Testis (tissue), 3 donors: ENCODE data around the gene CD177. TPM values are rescaled to one million over a fixed set of nuclear protein-coding genes. Genes with fewer than 3 reads are reported as not detected.
"Not testable (repeated sequence)": the region's sequence is repeated elsewhere in the genome, so short reads cannot be mapped to it uniquely, and the experiment has no call there.

ENCODE experiments used
- DNase-seq: peaks from one replicate; pipeline ENCODE4 v3.0.0-alpha.2; 2019
- H3K27ac ChIP-seq, 2 donors: fragments of 200-600 bp; sonication (generic); one replicate each; pipeline ENCODE4 v1.5.1; 2019
- H3K27me3 ChIP-seq: fragments of 200-600 bp; sonication (generic); one replicate; pipeline ENCODE4 v1.5.1; 2019
- H3K36me3 ChIP-seq: fragments of 200-600 bp; sonication (generic); one replicate; pipeline ENCODE4 v1.5.1; 2017; ENCODE audit warnings: low read depth; ENCODE audit errors: missing control alignments
- H3K4me1 ChIP-seq: fragments of 200-600 bp; sonication (generic); one replicate; pipeline ENCODE4 v1.5.1; 2019
- H3K4me3 ChIP-seq, 2 donors: fragments of 200-600 bp; sonication (generic); one replicate each; pipeline ENCODE4 v1.5.1; 2017 to 2019
- H3K9me3 ChIP-seq: fragments of 200-600 bp; sonication (generic); one replicate; pipeline ENCODE4 v1.5.1; 2017
- POLR2A ChIP-seq: fragments of 450-650 bp; IDR thresholded peaks from one replicate; pipeline ENCODE4 v1.6.1; 2017; ENCODE audit warnings: antibody characterized with exemption, mild to moderate bottlenecking, moderate library complexity
- WGBS, 2 donors: methylation state at CpG; one replicate each; pipeline ENCODE4 v1.1.5; 2018; 5-methylcytosine and 5-hydroxymethylcytosine counted together
- intact Hi-C: fragments of 100-400 bp; cut with DNase I; formaldehyde crosslinking; loops from one replicate; pipeline ENCODE4 v1.15.1; 2023; ENCODE audit warnings: low total_unique reads
- polyA plus RNA-seq: library from polyadenylated mRNA; stranded (reverse); fragments of 350-450 nt; fragmentation: Illumina TruSeq; extraction: RNeasy Lipid Tissue Mini Kit (QIAGEN cat#74804); gene quantifications from one replicate; pipeline ENCODE4 v1.2.3, GENCODE V29; 2014; ENCODE audit warnings: low read depth, low replicate concordance; ENCODE audit not compliant: insufficient read depth
- total RNA-seq, 2 donors: library from RNA; depleted of rRNA; stranded (reverse); fragments of >200 nt; gene quantifications; one replicate each; pipeline ENCODE4 v1.2.3, GENCODE V29; 2016
- TF ChIP-seq, protein P1 (sequence below), 3 experiments: fragments of 450-650 bp in 2 of 3; fragments of 200-600 bp in 1 of 3; sonication (generic) in 1 of 3; IDR thresholded peaks; one replicate each; pipeline ENCODE4 v1.5.1; 2016 to 2019; ENCODE audit warnings: antibody characterized with exemption in 3 of 3, mild to moderate bottlenecking in 2 of 3, moderate library complexity in 1 of 3

Gene CD177
- total and polyA plus RNA-seq, 3 donors from 2014 or later: 0.39 to 0.74 (median 0.57) TPM

DNA sequence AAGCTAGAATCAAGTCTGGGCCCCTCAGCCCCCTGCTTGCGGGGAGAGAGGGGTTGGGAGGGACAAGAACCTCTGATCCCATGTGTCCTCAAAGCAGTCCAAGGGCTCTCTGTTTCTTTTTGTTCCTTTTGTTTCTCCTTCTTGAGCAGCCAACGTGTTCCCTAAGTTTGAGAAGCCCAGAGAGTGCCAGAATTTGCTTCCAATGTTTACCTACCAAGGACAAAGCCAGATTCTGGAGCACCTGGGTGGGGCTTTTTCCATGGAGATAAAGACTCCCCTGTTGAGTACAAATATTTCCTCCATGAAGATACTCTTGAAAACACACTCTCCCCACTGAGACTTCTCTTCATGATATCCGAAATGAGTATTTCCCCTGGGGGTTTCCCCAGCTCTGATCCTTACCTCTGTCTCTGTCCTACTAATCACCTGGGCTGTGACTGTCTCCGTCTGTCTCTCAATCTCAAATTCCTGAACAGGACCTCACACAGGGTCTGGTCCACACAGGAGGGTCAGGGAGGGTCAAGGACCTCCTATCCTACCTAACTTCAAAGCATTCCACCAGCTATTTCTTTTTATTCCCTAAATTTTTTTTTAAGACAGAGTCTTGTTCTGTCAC, 27.4 kb downstream of the CD177 start:
- intact Hi-C loops: no loop called here
- H3K27ac ChIP-seq: no peak overlapping the region
- 59 to 65% methylated on average over 4 of the region's 4 CpGs for WGBS, 2 donors

DNA sequence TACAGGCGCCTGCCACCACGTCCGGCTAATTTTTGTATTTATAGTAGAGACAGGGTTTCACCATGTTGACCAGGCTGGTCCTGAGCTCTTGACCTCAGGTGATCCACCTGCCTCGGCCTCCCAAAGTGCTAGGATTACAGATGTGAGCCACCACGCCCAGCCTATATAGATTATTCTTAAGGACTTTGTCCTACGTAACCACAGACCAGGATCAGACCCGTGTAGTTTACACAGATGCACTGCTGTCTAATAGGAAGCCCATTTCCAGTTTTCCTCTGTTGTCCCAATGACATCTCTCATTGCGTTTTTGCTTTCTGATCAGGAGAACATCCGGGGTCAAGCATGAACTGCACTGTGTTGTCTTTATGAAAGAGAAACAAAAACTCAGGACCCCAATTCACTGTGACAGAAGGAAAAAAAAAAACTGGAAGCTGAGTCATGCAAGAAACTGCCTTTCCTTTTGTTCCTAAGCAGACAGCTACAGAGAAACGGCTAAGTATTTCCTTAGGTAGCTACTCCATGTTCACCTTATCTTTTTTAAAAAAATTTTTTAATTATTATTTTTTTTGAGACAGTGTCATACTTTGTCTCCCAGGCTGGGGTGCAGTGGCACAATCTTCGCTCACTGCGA, 29.2 kb downstream of the CD177 start:
- WGBS, 2 donors: 67 to 83% methylated on average over 8 to 10 of the region's 12 CpGs

More for the DNA sequence above, 27.4 kb downstream of the CD177 start:
- DNase-seq: no peak
- Histone ChIP-seq H3K4me1 (no peaks in the 10 kb centered on the region), H3K4me3 (no peak overlapping the region), H3K9me3 (no peaks in the 10 kb centered on the region), H3K36me3 (no peaks in the 10 kb centered on the region), H3K27me3 (no peaks in the 10 kb centered on the region)
- TF ChIP-seq, protein P1, sequence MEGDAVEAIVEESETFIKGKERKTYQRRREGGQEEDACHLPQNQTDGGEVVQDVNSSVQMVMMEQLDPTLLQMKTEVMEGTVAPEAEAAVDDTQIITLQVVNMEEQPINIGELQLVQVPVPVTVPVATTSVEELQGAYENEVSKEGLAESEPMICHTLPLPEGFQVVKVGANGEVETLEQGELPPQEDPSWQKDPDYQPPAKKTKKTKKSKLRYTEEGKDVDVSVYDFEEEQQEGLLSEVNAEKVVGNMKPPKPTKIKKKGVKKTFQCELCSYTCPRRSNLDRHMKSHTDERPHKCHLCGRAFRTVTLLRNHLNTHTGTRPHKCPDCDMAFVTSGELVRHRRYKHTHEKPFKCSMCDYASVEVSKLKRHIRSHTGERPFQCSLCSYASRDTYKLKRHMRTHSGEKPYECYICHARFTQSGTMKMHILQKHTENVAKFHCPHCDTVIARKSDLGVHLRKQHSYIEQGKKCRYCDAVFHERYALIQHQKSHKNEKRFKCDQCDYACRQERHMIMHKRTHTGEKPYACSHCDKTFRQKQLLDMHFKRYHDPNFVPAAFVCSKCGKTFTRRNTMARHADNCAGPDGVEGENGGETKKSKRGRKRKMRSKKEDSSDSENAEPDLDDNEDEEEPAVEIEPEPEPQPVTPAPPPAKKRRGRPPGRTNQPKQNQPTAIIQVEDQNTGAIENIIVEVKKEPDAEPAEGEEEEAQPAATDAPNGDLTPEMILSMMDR (IDR thresholded peaks at IDR 0.05): no peak
- TF ChIP-seq POLR2A: no peak

DNA sequence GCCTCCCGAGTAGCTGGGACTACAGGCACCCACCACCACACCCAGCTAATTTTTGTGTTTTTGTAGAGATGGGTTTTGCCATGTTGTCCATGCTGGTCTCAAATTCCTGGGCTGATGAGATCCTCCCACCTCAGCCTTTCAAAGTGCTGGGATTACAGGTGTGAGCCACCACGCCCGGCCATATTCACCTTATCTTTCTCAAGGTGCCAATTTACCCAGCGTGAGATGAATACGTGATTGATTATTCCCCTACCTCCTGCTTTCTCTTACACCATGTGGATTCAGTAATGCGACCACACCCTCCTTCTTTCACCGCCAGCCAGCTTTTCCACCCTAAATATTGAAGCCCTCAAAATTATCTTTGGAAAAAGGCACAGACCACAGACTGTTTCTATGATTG, 29.8 kb downstream of the CD177 start:
- H3K27ac ChIP-seq, DNase-seq, intact Hi-C loops, H3K9me3 ChIP-seq, H3K36me3 ChIP-seq, H3K4me3 ChIP-seq, H3K27me3 ChIP-seq, H3K4me1 ChIP-seq: not testable (repeated sequence)
- 89 to 93% methylated on average over 7 of the region's 7 CpGs for WGBS, 2 donors

More for the DNA sequence above, 29.2 kb downstream of the CD177 start:
- H3K4me1 ChIP-seq, H3K36me3 ChIP-seq, intact Hi-C loops, H3K27ac ChIP-seq, H3K4me3 ChIP-seq, DNase-seq, H3K9me3 ChIP-seq, H3K27me3 ChIP-seq: not testable (repeated sequence)

DNA sequence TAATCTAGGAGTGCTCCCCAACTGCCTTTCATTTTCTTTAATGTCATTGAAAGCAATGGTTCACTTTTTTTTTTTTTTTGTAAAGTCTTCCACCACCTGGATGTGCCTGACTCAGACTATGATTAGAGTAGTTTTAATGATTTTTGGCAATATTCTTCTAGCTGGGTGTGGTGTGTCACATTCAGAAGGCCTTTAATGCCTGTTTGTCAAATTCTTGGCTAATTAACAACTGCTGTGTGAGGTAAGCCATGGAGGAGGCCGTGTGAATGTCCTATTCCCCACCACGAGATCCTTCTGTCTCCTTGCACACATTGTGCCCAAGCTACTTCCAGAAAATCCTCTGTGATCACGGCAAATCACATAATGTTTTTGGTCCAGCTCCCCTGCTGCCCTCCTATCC, 30.3 kb downstream of the CD177 start:
- H3K4me1 ChIP-seq, H3K9me3 ChIP-seq, H3K4me3 ChIP-seq, H3K36me3 ChIP-seq, H3K27me3 ChIP-seq, DNase-seq, intact Hi-C loops, H3K27ac ChIP-seq: not testable (repeated sequence)
- WGBS, 2 donors: 67 to 73% methylated on average over 2 to 3 of the region's 3 CpGs

DNA sequence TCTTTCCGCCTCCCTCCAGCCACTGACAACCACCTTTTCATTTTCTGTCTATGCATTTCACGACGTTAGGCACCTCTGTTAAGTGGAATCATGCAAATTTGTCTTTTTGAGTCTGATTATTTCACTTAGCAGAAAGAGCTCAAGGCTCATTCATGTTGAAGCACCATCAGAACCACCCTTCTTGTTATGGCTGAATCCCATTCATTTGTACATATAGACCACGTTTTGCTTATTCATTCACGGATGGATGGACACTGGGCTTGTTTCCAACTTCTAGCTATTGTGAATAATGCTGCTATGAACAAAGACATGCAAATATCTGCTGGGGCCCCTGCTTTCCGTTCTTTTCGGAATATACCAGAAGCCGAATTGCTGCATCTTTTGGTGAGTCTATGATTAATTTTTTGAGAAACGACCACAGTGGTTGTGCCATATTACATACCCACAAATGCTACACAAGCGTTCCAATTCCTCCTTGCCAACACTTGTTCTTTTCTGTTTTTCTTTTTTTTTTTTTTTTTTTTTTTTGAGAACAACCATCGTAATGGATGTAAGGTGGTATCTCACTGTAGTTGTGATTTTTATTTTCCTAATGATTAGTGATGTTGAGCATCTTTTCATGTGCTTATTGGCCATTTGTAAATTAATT, 37.5 kb downstream of the CD177 start:
- intact Hi-C loops, H3K4me3 ChIP-seq, H3K27me3 ChIP-seq, DNase-seq, H3K4me1 ChIP-seq, H3K36me3 ChIP-seq, H3K9me3 ChIP-seq, H3K27ac ChIP-seq: not testable (repeated sequence)
- WGBS, 2 donors: 86 to 88% methylated on average over 11 of the region's 11 CpGs

DNA sequence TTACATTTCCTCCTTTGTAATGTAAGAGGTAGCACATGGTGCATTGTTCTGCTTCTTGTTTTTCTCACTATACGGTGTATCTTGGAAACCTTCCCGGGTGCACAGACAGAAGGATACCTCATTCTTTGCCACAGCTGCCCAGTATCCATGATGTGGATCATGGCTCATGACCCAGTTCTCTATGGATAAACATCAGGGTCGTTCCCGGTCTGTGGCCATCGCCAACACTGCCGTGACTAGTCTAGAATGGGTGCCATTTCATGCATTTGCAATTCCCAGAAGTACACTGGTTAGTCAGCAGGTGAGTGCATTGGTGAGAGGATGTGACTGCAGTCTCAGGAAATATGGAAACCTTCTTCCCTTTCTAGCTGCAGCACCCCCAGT, 38.1 kb downstream of the CD177 start:
- H3K27me3 ChIP-seq, intact Hi-C loops, H3K36me3 ChIP-seq, DNase-seq, H3K9me3 ChIP-seq, H3K4me3 ChIP-seq, H3K4me1 ChIP-seq, H3K27ac ChIP-seq: not testable (repeated sequence)
- WGBS, 2 donors: 90 to 93% methylated on average over 6 of the region's 6 CpGs

DNA sequence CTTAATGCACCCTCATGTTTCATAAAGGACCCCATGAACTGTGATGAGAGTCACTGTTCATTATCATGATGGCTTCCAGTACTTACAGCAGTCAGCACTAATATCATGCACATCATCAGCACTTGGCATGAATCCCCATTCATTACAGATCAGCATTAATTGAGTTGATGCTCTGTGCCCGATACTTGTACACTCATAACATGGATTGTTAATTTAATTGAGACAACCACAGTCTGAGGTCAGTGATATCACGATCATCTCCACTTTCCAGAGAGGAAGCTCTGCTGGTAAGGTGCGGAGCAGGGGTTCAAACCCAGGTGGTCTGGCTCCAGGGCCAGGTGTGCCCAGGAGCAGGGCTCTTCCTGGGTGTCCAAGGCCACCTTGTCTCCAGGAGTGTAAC, 40.0 kb downstream of the CD177 start:
- intact Hi-C loops, H3K9me3 ChIP-seq, H3K4me3 ChIP-seq, H3K27me3 ChIP-seq, DNase-seq, H3K36me3 ChIP-seq, H3K27ac ChIP-seq, H3K4me1 ChIP-seq: not testable (repeated sequence)
- WGBS, 2 donors: 61 to 67% methylated on average over 1 to 3 of the region's 3 CpGs
